Ovary (tissue), 3 donors: ENCODE data around the gene TRMT61B.

Experiments used
- CTCF ChIP-seq, 3 donors: fragments of 450-650 bp in 2 of 3; fragments of 200-600 bp in 1 of 3; IDR thresholded peaks; one replicate each; pipeline versions ENCODE4 v1.5.1 to v1.8.0; 2016 to 2022; ENCODE audit warnings: antibody characterized with exemption in 3 of 3, mild to moderate bottlenecking in 1 of 3
- POLR2A ChIP-seq: fragments of 450-650 bp; IDR thresholded peaks from one replicate; pipeline ENCODE4 v1.6.1; 2017; ENCODE audit warnings: antibody characterized with exemption, mild to moderate bottlenecking, moderate library complexity
- donor health status: DM: no; HTN: no; CAD: no.

GRCh38 chr2:28818053-28818452 is 52.1 kb downstream of the TRMT61B start:
- TF ChIP-seq CTCF (IDR thresholded peaks at IDR 0.05) (no peak), POLR2A (no peak)
